Panc1 (cell line): Measurements from ENCODE around the gene PLIN1. TPM values are rescaled to one million over a fixed set of nuclear protein-coding genes. Genes with fewer than 3 reads are reported as not detected.

Experiments used
- ATAC-seq: fragments of 200-7000 bp; cut with Tn5 transposase; 2 replicates; pipeline ENCODE4 v1.9.1; 2020; ENCODE audit warnings: mild to moderate bottlenecking, moderate library complexity
- BruUV-seq: library from RNA; stranded (reverse); fragments of 400-500 nt; replicated peaks from 2 replicates; lab custom pipeline; 2021; lab: Mats Ljungman, UMichigan
- CTCF ChIA-PET: fragments of 300-600 bp; sonication (Branson Sonifier 250); formaldehyde crosslinking; loops from one replicate; lab custom pipeline; 2022; ENCODE audit warnings: antibody characterized with exemption; lab: Charles Lee
- POLR2A ChIA-PET: fragments of 300-600 bp; sonication (Branson Sonifier 250); formaldehyde crosslinking; loops from one replicate; lab custom pipeline; 2022; ENCODE audit warnings: antibody characterized with exemption; lab: Charles Lee
- DNase-seq: peaks from one replicate; pipeline ENCODE4 v3.0.0-alpha.2; 2010; ENCODE audit warnings: low read depth, low spot score
- H3K27ac ChIP-seq: 2 replicates; pipeline ENCODE4 v1.5.1; 2011; ENCODE audit warnings: mild to moderate bottlenecking, low read length, inconsistent platforms
- H3K27me3 ChIP-seq: fragments of 200-500 bp; sonication (Bioruptor generic); 2 replicates; pipeline ENCODE4 v1.6.0; 2014; ENCODE audit warnings: low read length, inconsistent platforms; ENCODE audit not compliant: control insufficient read depth, insufficient read depth
- H3K36me3 ChIP-seq: fragments of 200-500 bp; sonication (Bioruptor generic); 2 replicates; pipeline ENCODE4 v1.5.1; 2014; ENCODE audit warnings: inconsistent platforms, mild to moderate bottlenecking, low read length, moderate library complexity; ENCODE audit not compliant: control insufficient read depth, insufficient read depth
- H3K4me1 ChIP-seq: 2 replicates; pipeline ENCODE4 v1.5.1; 2011; ENCODE audit warnings: inconsistent platforms, mild to moderate bottlenecking, low read length, moderate library complexity; ENCODE audit not compliant: control insufficient read depth, insufficient read depth
- H3K4me3 ChIP-seq, 2 experiments: 2 replicates each; pipeline ENCODE4 v1.5.1; 2011 to 2012; ENCODE audit warnings: low read depth in 2 of 2, low read length in 2 of 2, mild to moderate bottlenecking in 2 of 2, inconsistent platforms in 1 of 2, moderate library complexity in 1 of 2
- H3K9me3 ChIP-seq: fragments of 200-500 bp; sonication (Bioruptor generic); 2 replicates; pipeline ENCODE4 v1.5.1; 2014; ENCODE audit warnings: low read depth, mild to moderate bottlenecking, inconsistent platforms, low read length, moderate library complexity; ENCODE audit not compliant: control insufficient read depth, insufficient read depth
- CTCF ChIP-seq: fragments of 450-650 bp; IDR thresholded peaks from 2 replicates; pipeline ENCODE4 v1.5.1; 2017; ENCODE audit warnings: mild to moderate bottlenecking
- POLR2AphosphoS5 ChIP-seq: IDR thresholded peaks from 2 replicates; pipeline ENCODE4 v1.6.1; 2012; ENCODE audit warnings: mild to moderate bottlenecking, low read depth, low read length, moderate library complexity
- REST ChIP-seq, 2 experiments: IDR thresholded peaks; 2 replicates each; pipeline ENCODE4 v1.6.1; 2011 to 2012; ENCODE audit warnings: low read depth in 2 of 2, control low read depth in 1 of 2, low read length in 1 of 2, mild to moderate bottlenecking in 1 of 2, moderate library complexity in 1 of 2; ENCODE audit not compliant: insufficient read depth in 1 of 2
- SIN3A ChIP-seq: IDR thresholded peaks from 2 replicates; pipeline ENCODE4 v1.6.1; 2012; ENCODE audit warnings: low read depth, mild to moderate bottlenecking, low read length, moderate library complexity, borderline replicate concordance; ENCODE audit not compliant: insufficient read depth
- TCF7L2 ChIP-seq: IDR thresholded peaks from 2 replicates; pipeline ENCODE4 v1.6.1; 2011; ENCODE audit warnings: mild to moderate bottlenecking, low read depth, low read length, inconsistent platforms
- in situ Hi-C: cut with HindIII; loops from 2 replicates; pipeline ENCODE4 v1.10.0; 2016; ENCODE audit warnings: low sequenced_read_pairs, low pct_unique_long_range_greater_than_20kb
- intact Hi-C: fragments of 100-400 bp; cut with micrococcal nuclease; formaldehyde crosslinking; loops from one replicate; pipeline ENCODE4 v1.10.0; 2022; ENCODE audit not compliant: unreplicated experiment
- total RNA-seq: library from RNA; stranded (reverse); gene quantifications from one replicate; pipeline ENCODE4 v1.2.1, GENCODE V29; 2021; ENCODE audit not compliant: unreplicated experiment

PLIN1 gene
- total RNA-seq, 1 experiment from 2014 or later: 0.44 TPM

DNA sequence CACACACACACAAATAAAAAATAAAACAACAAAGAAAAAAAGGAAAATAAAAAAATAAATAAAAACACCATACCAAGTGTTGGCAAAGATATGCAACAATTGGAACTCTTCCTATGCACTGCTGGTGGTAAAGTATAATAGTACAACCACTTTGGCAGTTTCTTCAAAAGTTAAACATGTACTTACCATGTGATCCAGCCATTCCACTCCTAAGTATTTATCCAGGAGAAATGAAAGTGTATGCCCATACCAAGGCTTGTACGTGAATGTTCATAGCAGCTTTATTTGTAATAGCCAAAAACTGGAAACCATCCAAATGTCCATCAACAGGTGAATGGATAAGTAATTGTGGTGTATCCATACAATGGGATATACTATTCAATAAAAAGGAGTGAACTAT is 28.4 kb upstream of the PLIN1 start:
- no peaks in the 10 kb centered on the region for H3K36me3 ChIP-seq
- no peaks in the 10 kb centered on the region; the same call in 1 of the 2 replicates for H3K27me3 ChIP-seq
- no peak for ATAC-seq
- no TSS peak for BruUV-seq
- H3K27ac ChIP-seq: no peak overlapping the region
- no peaks in the 10 kb centered on the region for H3K9me3 ChIP-seq
- in situ Hi-C loops: no loop called here
- ChIA-PET POLR2A (interaction anchor here (0.6 kb wide), 1 partner anchor 27 kb away, joined by 3 read pairs; no protein-coding TSS in a partner anchor), CTCF (no interaction called here)
- no peak for DNase-seq
- no peaks in the 10 kb centered on the region for H3K4me1 ChIP-seq
- no peak overlapping the region for H3K4me3 ChIP-seq
- TF ChIP-seq CTCF (no peak), POLR2AphosphoS5 (no peak), SIN3A (no peak), REST (IDR thresholded peaks at IDR 0.05; ENCODE audit: insufficient read depth in 1 of 2, low read depth in 2 of 2, low read length in 1 of 2) (no peak), TCF7L2 (no peak)
- intact Hi-C loops: no loop called here

GRCh38 chr15:89704411-89704810 is 25.2 kb upstream of the PLIN1 start:
- no peaks in the 10 kb centered on the region for H3K36me3 ChIP-seq
- ChIA-PET POLR2A (interaction anchor here (0.6 to 0.7 kb wide), 2 partner anchors 31 to 43 kb away, joined by 5 to 6 read pairs; no protein-coding TSS in a partner anchor), CTCF (no interaction called here)
- TF ChIP-seq TCF7L2 (no peak), POLR2AphosphoS5 (no peak), REST (IDR thresholded peaks at IDR 0.05; ENCODE audit: insufficient read depth in 1 of 2, low read depth in 2 of 2, low read length in 1 of 2) (no peak), CTCF (no peak), SIN3A (no peak)
- BruUV-seq: no TSS peak
- ATAC-seq (no peak), DNase-seq (no peak)
- H3K27ac ChIP-seq: no peak overlapping the region
- no peaks in the 10 kb centered on the region; the same call in 1 of the 2 replicates for H3K27me3 ChIP-seq
- intact Hi-C loops (no loop called here), in situ Hi-C loops (no loop called here)
- H3K9me3 ChIP-seq: no peaks in the 10 kb centered on the region
- H3K4me3 ChIP-seq: no peak overlapping the region
- H3K4me1 ChIP-seq: no peaks in the 10 kb centered on the region
